T-helper 22 cell (primary cell): ENCODE measurements around the gene BSCL2.
A peak's percentile ranks its signal among the peaks of the same experiment; 100 is the strongest.
"Not testable (repeated sequence)": the region's sequence is repeated elsewhere in the genome, so short reads cannot be mapped to it uniquely, and the experiment has no call there.

Experiments used
- DNase-seq: peaks from one replicate; pipeline ENCODE4 v3.0.0-alpha.2; 2020; ENCODE audit warnings: low read depth

BSCL2 gene

DNA sequence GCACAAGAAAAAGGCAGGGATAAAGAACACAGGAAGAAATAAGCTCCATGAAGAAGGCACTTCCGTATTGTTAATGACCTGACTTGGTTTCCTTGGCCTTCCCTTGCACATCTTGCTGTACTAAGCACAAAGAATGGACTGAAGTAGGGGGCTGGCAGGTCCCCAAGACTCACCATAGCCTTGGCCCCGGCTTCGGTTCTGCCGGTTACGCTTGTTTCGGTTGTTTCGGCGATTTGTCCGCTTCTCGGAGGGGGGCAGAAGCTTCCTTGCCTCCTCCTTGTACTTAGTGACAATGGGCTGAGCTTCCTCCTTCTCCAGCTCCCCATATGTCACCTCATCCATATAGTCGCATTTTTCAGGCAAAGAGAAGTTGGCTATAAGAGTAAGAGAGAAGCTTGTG is 9.6 kb upstream of the BSCL2 start:
- DNase-seq: no peak

DNA sequence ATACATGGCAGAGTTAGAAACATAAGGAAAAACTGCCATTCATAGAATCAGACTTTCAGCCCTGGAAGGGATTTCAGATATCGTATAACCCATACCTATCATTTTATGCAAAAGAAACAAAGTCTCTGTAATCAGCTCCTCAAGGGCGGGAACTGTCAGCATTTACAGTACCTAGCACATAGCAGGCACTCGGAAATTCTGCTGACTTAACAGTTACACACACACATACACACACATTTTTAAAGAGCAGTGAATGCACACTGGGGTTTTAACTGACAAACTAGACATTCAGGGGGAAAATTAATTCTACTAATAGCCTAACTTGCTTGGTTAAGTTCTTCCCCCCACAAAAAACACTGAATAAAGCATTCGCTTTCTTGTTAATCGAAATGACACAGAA is 9.0 kb upstream of the BSCL2 start:
- DNase-seq: no peak

DNA sequence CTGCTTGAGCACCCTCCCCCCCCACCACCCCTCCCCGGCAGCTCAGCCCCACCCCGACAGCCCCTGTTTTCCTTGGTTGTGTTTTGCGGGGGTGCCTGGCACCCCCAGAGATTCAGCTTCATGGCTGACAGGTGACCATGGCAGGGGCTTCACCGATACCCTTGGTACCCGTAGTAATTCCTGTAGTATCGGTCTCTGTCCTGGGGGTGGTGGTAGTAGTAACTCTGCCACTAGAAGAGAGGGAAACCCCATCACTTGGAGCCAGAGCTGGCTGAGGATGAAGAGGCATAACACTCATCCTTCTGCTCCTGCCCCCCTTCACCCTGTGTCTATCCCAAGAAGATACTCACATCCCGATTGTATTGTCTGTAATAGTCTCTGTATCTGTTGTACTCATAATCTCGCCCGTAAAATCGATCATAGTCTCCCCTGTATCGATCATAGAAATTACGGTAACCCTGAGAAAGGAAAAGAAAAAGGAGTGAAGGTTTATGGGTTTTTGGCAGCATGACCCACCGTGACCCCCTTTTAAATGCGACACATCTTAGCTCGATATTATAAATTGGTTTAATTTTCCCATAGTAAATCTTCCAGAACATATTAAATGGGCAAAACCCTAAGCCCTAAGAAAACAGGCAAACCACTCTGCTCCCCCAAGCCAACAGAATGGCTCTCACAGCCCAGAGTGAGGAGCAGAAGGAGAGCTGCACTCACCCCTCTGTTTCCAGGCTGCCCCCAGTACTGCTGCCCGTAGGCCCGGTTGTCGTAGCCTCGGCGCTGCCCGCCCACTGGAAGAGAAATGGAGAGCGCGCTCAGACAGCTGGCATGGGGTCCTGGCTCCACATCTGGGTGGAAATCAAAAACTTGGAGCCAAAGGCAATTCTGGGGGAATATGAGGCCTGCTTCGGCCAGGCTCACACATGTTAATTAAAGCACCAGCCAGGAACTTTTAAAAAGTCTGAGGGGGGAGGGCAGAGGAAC is 8.2 kb upstream of the BSCL2 start:
- no peak for DNase-seq

DNA sequence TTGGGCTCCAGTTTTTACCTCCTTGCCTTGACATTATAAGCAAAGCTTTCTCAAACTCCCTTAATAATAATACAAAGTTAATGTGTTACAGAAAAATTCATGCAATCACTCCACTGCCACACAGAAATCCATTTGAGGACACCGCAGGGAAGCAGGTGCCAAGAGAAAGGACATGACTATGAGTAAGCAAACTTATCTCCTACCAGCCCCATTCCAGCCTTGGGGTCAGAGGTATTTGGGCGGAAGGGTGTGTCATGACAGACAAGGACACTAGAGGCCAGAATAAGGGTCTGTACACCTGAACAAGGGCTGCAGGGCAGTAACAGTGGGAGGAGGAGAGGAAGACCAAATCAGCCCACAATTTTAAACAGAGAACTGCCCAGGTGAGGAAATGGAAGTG is 6.1 kb upstream of the BSCL2 start:
- no peak for DNase-seq

DNA sequence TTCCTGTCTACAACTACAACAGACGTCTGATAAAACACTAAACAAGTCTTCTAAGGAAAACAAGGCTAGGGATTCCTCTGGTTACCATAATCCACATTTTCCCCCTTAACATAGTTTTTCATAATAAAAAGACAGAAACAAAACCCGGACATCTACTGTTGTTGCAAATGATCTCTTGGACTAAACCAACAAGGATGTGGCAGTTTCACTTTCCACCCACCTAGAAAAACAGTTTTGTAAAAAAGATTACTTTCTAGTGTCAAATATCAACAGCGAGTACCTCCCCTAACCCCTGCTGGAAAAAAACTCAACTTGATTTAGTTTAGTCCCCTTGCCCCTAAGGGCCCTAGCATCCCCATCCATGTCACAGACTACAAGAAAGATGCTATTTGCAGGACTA is 5.6 kb upstream of the BSCL2 start:
- DNase-seq: no peak

DNA sequence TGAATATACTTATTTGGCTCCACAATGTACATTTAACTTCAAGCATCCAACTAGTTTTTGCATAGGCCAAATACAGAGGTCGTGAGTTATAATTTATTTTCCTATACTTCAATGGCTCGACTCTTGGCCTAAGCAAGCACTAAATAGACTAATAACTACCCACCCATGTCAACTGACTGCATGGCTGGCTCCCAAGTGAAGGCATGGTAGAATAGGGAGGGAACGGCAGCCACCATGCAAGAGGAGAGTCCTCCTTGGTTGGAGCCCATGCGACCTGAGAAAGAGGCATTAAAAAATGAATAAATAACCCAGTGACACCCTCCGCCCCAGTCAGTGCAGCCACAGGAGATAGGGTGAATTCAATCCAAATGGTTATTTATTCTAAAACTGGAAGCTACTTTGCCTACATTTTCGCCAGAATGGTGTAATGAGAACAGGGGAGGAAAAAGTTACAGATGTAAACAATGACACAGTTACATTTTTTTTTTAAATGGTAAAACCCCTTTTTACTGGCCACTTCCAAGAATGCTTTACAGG is 5.1 kb upstream of the BSCL2 start:
- no peak for DNase-seq

DNA sequence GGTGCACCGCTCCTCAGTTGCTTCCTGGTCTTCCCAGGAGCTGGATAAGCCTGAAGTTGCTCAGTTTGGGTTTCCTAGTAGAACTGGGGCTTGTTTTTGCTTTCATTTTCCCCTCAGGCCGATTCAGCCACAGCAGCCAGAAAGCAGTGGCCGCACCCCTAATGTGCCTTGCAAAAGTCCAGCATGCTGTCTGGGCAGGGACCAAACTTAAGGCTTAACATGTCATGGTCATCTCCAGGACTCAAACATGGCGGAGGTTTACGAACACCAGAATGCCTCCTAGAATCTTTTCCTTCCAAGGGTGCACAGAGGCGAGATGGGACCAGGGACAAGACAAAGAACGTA is 2.7 kb upstream of the BSCL2 start:
- no peak for DNase-seq

DNA sequence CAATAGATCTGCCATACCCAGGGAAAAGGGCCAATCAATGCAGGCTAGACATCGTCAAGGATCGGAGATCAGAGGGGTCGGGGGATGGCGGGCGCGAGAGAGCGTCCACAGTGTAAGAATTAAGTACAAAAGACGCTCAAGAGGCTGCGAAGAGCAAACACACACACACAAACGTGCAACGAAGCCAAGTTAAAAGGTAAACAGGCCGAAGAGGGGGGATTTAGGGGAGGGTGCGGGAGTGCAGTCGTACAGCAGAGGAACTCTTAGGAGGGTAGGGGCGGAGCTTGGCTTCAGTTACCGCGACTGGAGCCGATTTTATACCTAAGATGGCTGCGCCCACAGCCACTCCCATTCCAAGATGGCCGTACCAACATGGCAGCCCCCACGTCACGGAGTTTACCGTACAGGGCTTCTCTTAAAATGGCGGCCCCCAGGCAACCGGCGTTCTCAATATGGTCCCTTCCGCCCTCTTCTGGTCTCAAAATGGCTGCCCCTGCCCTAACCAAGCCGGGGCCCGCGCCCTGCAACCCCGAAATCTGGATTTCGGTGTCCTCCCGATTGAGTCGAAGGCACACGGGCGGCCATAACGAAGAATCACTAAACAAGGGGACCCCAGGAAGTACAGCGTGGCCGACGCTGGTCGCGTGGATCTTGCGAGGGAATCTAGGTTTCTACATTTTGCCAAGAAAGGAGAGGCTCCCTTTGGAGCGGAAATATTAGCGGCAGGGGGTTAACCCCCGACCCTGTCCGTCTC is 2.2 kb upstream of the BSCL2 start:
- DNase-seq: peak; percentile 95

DNA sequence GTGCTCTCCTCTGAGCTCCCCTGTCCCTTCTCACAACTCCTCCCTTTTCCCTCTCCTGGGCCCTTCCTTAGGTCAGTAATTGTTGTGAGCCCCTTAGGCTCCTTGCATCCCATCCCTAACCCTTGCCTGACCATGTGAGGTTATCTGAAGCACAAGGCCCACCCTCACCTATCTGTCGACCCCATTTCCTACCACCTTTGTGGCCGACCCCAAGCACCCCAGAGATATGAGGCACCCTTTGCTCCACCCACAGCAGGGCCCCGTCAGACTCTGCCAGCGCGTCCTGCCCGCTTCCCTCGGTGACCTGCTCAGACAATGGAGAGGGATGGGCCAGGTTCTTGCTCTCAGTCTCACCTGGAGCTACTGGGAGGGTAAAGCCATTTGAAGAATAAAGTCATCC is 1.6 kb upstream of the BSCL2 start:
- peak; percentile 23 for DNase-seq

DNA sequence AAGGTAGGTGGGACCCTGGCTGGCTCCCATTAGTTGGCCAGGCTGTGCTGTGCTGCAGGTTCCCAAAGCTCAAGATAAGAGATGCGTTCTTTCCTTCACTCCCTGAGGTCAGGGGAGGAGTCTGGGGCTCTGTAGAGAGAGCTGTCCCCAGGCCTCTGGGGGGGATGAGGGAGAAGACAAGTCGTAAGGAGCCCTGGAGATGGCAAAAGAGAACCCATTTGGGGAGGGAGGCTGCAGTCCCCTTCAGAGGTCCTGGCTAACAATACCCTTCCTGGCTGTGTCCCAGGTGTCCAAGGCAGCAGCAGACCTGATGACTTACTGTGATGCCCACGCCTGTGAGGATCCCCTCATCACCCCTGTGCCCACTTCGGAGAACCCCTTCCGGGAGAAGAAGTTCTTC is 1.2 kb upstream of the BSCL2 start:
- DNase-seq: no peak

DNA sequence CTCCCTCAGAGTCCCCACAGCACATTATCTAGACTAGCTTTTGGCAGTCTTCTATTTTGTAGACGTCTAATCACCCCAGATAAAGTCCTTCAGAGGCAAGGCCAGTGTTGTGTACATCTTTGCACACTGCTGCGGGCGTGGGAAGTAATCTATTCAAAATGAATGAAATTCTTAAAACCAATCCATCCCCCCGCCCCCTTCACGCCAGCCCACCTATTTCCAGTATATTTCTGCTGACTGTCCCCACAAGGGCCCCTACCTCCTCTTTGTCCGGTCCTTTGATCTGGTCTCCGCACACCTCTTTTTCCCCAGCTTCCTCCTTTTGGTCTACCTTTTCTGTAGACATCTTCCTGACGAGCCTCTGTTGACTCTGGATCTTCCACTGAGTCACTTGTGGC is 375 bp downstream of the BSCL2 start:
- DNase-seq: no peak

DNA sequence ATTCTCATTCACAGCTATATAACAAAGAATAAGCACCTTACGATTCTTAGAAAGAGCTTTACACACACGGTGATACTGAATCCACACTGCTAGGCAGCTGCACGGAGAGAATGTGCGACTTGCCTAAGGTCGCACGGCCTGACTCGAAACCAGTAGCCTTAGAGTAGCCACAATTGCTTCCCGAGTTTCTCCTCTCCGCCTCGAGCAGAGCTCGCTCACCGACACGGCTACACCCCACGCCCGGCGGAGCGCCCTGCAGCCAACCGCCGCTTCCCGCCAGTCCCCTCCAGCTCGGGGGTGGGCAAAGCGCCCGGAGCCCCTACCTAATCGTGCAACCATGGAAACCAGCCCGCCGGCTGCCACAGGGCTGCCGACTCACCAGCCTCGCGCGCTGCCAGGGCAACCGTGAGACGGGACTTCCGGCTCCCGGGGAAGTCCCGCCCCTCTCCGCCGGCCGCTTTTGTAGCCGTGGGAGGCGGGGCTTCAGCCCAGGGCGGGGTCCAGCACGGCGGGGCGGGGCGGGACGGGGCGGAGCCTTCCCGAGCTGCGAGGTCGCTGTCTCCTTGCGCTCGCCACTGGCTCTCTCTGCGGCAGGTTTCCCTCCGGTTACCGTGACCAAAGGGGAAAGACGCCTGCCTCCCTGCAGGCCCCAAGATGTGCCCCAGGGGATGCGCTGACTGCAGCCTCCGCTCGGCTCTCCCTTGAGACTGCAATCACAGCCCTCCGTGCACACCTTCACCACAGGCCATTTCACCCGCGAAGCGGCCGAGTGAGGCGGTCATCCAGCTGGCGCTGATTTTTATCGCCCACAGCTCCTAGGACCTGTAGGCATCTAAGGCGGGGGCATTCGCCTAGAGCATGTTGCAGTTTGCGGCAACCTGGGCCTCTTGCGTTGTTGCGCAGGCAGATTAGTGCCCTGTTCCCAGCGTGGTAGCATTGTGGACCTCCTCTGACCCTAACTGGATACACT is 1.1 kb downstream of the BSCL2 start:
- peak; percentile 93 for DNase-seq

DNA sequence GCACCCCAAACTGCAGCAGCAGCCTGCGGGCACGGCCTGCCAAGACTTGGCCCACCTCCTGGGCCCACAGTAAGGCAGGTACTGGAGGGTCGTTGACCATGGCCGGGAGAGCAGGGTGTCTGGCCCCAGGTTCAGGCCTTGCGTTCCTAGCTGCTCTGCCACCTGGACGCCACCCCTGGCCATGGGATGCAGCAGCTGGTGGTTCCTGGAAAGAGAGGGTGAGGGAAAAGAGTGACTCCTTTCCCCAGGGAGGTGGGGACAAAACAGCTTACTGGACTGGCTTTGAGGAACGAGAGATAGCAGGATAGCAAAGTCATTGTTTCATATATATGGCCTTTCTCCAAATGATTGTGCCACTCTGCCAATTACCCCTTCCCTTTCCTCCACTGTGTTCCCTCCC is 1.8 kb downstream of the BSCL2 start:
- DNase-seq: no peak

DNA sequence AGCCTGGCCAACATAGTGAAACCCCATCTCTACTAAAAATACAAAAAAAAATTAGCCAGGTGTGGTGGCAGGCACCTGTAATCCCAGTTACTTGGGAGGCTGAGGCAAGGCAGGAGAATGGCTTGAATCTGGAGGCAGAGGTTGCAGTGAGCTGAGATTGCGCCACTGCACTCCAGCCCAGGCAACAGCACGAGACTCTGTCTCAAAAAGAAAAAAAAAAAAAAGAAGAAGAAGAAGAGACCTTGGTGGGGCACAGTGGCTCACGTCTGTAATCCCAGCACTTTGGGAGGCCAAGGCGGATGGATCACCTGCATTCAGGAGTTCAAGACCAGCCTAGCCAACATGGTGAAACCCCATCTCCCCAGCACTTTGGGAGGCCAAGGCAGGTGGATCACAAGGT is 3.3 kb downstream of the BSCL2 start:
- DNase-seq: not testable (repeated sequence)

DNA sequence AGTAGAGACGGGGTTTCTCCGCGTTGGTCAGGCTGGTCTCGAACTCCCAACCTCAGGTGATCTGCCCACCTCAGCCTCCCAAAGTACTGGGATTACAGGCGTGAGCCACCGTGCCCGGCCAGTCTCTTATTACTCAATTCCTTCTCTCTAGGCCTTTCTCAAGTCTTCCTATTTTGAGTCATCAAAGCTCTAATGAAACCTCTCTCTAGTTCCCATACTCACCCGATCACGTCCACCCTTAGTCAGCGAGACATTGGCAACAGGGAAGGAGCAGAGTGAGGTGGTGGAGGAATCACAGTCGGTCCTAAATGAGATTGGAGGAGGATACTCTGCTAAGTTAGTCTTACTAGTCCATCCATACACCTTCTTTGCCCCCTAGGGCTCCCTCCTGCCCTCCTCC is 5.0 kb downstream of the BSCL2 start:
- no peak for DNase-seq

DNA sequence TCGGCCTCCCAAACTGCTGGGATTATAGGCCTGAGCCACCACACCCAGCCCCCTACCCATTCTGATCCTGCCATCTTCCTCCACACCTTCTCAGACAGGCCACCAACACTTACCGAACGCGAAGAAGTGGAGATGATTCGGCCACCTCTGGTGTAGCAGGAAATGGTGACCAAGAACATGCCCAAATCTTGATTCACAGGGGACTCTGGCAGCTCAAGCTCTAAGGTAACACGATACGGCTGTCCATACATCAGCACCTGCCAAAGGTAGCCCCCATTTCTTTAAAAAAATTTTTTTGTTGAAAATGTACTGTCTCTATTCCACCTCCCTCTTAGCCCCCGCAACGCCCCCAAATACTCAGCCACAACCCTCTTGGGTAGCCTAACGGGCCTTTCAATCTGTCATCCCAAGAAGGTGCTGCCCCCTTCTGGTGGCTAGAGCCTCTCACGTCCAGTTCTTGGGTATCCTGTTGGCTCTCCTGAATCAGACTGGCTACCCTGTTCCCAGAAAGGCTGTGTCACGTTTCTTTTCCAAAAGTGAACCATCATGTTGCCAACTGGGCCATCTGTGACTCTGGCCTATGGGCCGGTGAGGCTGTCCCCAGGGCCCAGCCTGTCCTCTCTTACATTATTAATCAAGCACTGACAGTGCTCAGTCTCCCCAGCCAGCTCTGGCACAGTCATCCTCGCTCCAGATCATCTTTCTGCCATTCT is 12.6 kb downstream of the BSCL2 start:
- DNase-seq: peak; percentile 57

DNA sequence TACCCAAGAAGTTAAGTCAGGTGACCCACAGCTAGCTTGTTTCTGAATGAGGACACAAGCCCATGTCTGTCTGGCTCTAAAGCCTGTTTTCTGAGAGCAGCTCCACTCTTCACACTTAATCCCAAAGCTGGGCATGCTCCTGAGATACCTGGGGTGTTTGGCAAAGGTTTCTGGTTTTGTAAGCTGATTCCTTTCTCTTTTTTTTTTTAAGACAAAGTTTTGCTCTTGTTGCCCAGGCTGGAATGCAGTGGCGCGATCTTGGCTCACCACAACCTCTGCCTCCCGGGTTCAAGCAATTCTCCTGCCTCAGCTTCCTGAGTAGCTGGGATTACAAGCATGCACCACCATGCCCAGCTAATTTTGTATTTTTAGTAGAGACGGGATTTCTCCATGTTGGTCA is 13.6 kb downstream of the BSCL2 start:
- DNase-seq: not testable (repeated sequence)

DNA sequence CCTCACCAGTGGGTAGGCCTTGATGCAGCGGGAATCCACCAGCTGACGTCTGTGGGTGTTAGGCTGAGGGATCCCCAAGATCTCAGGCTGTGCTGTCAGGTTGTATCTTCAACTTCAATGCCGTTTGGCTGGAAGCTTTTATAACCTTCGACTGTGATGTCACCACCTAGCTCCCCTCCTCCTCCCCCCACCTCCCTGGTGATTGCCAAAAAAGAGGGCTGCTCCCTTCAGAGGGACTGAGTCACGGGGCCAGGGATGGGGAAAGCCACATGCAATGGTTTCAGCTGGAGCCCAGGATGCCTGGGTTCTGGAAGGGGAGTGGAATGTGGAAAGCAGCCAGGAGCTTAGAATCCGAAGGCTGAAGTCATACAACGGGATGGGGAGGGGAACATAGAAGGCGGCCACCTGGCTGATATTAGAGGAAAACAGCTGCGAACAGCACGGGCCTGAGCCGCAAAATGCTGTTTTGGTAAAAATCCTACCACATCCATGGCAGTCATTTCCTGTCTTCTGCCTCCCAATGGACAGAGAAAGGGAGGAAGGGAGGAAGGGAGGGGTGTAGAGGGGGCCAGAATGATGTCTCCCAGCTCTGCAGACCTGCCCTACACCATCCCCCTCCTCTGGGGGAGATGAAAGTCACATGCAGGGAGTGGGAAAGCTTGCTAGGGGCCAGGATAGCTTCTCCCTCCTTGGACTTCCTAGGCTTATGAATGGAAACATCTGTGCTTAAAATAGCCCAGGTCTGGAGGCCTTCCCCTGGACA is 17.6 kb downstream of the BSCL2 start, which contains the start of gene LRRN4CL:
TSS of gene LRRN4CL (minus strand) at position 110 of the 763 bp plus-strand sequence. CDS start 1,022 bp downstream, outside the sequence.
- DNase-seq: no peak

DNA sequence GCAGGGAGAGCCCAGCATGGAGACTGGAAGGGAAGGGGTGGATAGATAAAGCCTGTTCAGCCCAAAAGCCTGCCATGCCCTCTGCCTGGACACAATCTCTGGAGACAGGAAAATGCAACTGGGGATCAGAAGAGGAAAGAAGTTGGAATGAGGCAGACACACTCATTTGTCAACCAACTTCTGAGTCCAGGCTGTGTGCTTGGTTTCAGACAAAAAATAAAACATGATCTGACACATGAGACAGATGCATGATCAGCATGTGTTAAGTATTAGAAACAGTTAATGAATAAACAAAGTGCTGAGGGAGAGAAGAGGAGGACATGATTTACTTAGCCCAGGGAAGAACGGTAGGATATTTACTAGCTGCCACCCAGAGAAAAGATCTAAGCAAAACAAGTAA is 18.7 kb downstream of the BSCL2 start:
- no peak for DNase-seq
